Endothelial cell of umbilical vein (primary cell): ENCODE measurements around the gene IRF2. TPM values are rescaled to one million over a fixed set of nuclear protein-coding genes. Genes with fewer than 3 reads are reported as not detected.

Experiments used
- BruUV-seq: library from RNA; stranded (reverse); fragments of 400-500 nt; replicated peaks from 2 replicates; lab custom pipeline; 2021; lab: Mats Ljungman, UMichigan
- CTCF ChIA-PET: fragments of 300-600, 350-600 bp; sonication (Branson Sonifier 250); formaldehyde crosslinking; loops from one replicate; lab custom pipeline; 2021; ENCODE audit warnings: antibody characterized with exemption, inconsistent platforms; lab: Charles Lee
- POLR2A ChIA-PET: fragments of 300-600, 350-600 bp; sonication (Branson Sonifier 250); formaldehyde crosslinking; loops from one replicate; lab custom pipeline; 2021; ENCODE audit warnings: antibody characterized with exemption, inconsistent platforms; lab: Charles Lee
- DNase-seq: peaks from one replicate; pipeline ENCODE4 v3.0.0-alpha.2; 2011; ENCODE audit warnings: low read depth, low spot score
- FAIRE-seq: peaks from 2 replicates; lab custom pipeline; 2011; peaks lifted over from hg19 to GRCh38; lab: Jason Lieb, UNC
- H2AFZ ChIP-seq: 2 replicates; pipeline ENCODE4 v1.6.0; 2012; ENCODE audit warnings: low read depth, low read length, control low read depth, inconsistent platforms
- H3K27ac ChIP-seq: 2 replicates; pipeline ENCODE4 v1.5.1; 2011; ENCODE audit warnings: low read depth, mild to moderate bottlenecking, control low read depth, low read length, moderate library complexity; ENCODE audit not compliant: insufficient read depth
- H3K27me3 ChIP-seq, 2 experiments: 2 replicates each; pipeline versions ENCODE4 v1.6.0 to v1.6.1; 2011; ENCODE audit warnings: low read length in 2 of 2, mixed read lengths in 1 of 2; ENCODE audit not compliant: control insufficient read depth in 2 of 2, insufficient read depth in 2 of 2
- H3K36me3 ChIP-seq, 2 experiments: 2 replicates in 1 of 2; 3 replicates in 1 of 2; pipeline ENCODE4 v1.5.1; 2011; ENCODE audit warnings: low read length in 2 of 2, mild to moderate bottlenecking in 1 of 2, moderate library complexity in 1 of 2; ENCODE audit not compliant: control insufficient read depth in 2 of 2, insufficient read depth in 2 of 2; ENCODE audit errors: extremely low read depth in 1 of 2
- H3K4me1 ChIP-seq: 3 replicates; pipeline ENCODE4 v1.5.1; 2011; ENCODE audit warnings: mild to moderate bottlenecking, low read length; ENCODE audit not compliant: control insufficient read depth, insufficient read depth; ENCODE audit errors: extremely low read depth
- H3K4me2 ChIP-seq: 2 replicates; pipeline ENCODE4 v1.6.1; 2011; ENCODE audit warnings: low read length, control low read depth, mixed read lengths; ENCODE audit not compliant: insufficient read depth
- H3K4me3 ChIP-seq, 3 experiments: fragments of 200-600 bp in 1 of 3; sonication (generic), shearing (Covaris generic) in 1 of 3; replicated peaks in 1 of 3; 2 replicates each; pipeline ENCODE4 v1.5.1; 2011 to 2016; ENCODE audit warnings: control low read depth in 3 of 3, low read length in 3 of 3, mild to moderate bottlenecking in 2 of 3, inconsistent platforms in 1 of 3, low read depth in 1 of 3, moderate library complexity in 1 of 3; ENCODE audit not compliant: insufficient read depth in 1 of 3
- H3K79me2 ChIP-seq: 2 replicates; pipeline ENCODE4 v1.6.0; 2012; ENCODE audit warnings: low read length, inconsistent platforms; ENCODE audit not compliant: control insufficient read depth, insufficient read depth
- H3K9ac ChIP-seq: replicated peaks from 2 replicates; pipeline ENCODE3; 2011; ENCODE audit warnings: low read length, control low read depth; ENCODE audit not compliant: insufficient read depth; ENCODE audit errors: extremely low read depth
- H3K9me1 ChIP-seq: replicated peaks from 3 replicates; pipeline ENCODE4 v1.6.0; 2011; ENCODE audit warnings: mild to moderate bottlenecking, low read length; ENCODE audit not compliant: control insufficient read depth, insufficient read depth; ENCODE audit errors: extremely low read depth
- H3K9me3 ChIP-seq: replicated peaks from 2 replicates; pipeline ENCODE4 v1.5.1; 2012; ENCODE audit warnings: low read length, inconsistent platforms; ENCODE audit not compliant: control insufficient read depth, insufficient read depth
- H4K20me1 ChIP-seq: replicated peaks from 2 replicates; pipeline ENCODE3; 2011; ENCODE audit warnings: mild to moderate bottlenecking, low read length; ENCODE audit not compliant: control insufficient read depth, insufficient read depth; ENCODE audit errors: extremely low read depth
- EZH2 ChIP-seq: IDR thresholded peaks from 2 replicates; pipeline ENCODE4 v1.6.1; 2012; ENCODE audit warnings: borderline replicate concordance, low read depth, mild to moderate bottlenecking, moderate library complexity, low read length, inconsistent platforms; ENCODE audit not compliant: severe bottlenecking
- FOS ChIP-seq: IDR thresholded peaks from 2 replicates; pipeline ENCODE4 v1.6.1; 2011; ENCODE audit warnings: mild to moderate bottlenecking, low read length, moderate library complexity, borderline replicate concordance; ENCODE audit not compliant: insufficient read depth
- GATA2 ChIP-seq: IDR thresholded peaks from 2 replicates; pipeline ENCODE4 v1.7.0; 2011; ENCODE audit warnings: low read depth, mild to moderate bottlenecking, moderate library complexity, mixed read lengths, low read length; ENCODE audit not compliant: insufficient read length, insufficient read depth
- JUN ChIP-seq: IDR thresholded peaks from 2 replicates; pipeline ENCODE4 v1.6.1; 2011; ENCODE audit warnings: borderline replicate concordance, low read depth; ENCODE audit not compliant: insufficient read length, insufficient read depth
- MYC ChIP-seq: IDR thresholded peaks from one replicate; pipeline ENCODE4 v1.6.1; 2011; ENCODE audit warnings: mild to moderate bottlenecking, low read depth, low read length
- POLR2A ChIP-seq: IDR thresholded peaks from 2 replicates; pipeline ENCODE4 v1.6.1; 2012; ENCODE audit warnings: low read depth, mild to moderate bottlenecking, control low read depth, low read length
- POLR2AphosphoS5 ChIP-seq: IDR thresholded peaks from 2 replicates; pipeline ENCODE4 v1.6.1; 2012; ENCODE audit warnings: low read depth, mild to moderate bottlenecking, control low read depth, low read length, moderate library complexity; ENCODE audit not compliant: insufficient read depth
- dilution Hi-C: fragments of 300-500 bp; cut with MboI; formaldehyde crosslinking; loops from one replicate; pipeline ENCODE4 v1.15.0; 2019; ENCODE audit warnings: low sequenced_read_pairs; ENCODE audit not compliant: extremely low pct_ligation_motif_present
- intact Hi-C: fragments of 100-400 bp; cut with micrococcal nuclease; formaldehyde crosslinking; loops from one replicate; pipeline ENCODE4 v1.10.0; 2022
- polyA plus RNA-seq, 4 experiments: library from polyadenylated mRNA; depleted of rRNA in 3 of 4; stranded (reverse) in 3 of 4; unstranded in 1 of 4; fragments of >200 nt; gene quantifications; 2 replicates each; pipeline versions ENCODE4 v1.2.1 to v1.2.3, GENCODE V29; 2011 to 2012; ENCODE audit warnings: missing spikeins in 1 of 4
- total RNA-seq: library from RNA; stranded (reverse); gene quantifications from 2 replicates; pipeline ENCODE4 v1.2.3, GENCODE V29; 2021
- TF ChIP-seq, protein P1 (sequence below): IDR thresholded peaks from 2 replicates; pipeline ENCODE4 v1.6.1; 2011; ENCODE audit not compliant: insufficient read depth, insufficient read length
- TF ChIP-seq, protein P2 (sequence below), 2 donors: IDR thresholded peaks; 1 replicate in 1 of 2; 2 replicates in 1 of 2; pipeline ENCODE4 v1.5.1; 2011; ENCODE audit warnings: low read length in 2 of 2, mild to moderate bottlenecking in 2 of 2, moderate library complexity in 2 of 2, control low read depth in 1 of 2, inconsistent platforms in 1 of 2, low read depth in 1 of 2; ENCODE audit not compliant: insufficient read depth in 1 of 2; ENCODE audit errors: extremely low read depth in 1 of 2

IRF2 gene
- total and polyA plus RNA-seq, 2 donors (not counting 3 experiments of a cell fraction or from before 2014, with no cell fraction given), result 26.9 to 27.6 TPM

DNA sequence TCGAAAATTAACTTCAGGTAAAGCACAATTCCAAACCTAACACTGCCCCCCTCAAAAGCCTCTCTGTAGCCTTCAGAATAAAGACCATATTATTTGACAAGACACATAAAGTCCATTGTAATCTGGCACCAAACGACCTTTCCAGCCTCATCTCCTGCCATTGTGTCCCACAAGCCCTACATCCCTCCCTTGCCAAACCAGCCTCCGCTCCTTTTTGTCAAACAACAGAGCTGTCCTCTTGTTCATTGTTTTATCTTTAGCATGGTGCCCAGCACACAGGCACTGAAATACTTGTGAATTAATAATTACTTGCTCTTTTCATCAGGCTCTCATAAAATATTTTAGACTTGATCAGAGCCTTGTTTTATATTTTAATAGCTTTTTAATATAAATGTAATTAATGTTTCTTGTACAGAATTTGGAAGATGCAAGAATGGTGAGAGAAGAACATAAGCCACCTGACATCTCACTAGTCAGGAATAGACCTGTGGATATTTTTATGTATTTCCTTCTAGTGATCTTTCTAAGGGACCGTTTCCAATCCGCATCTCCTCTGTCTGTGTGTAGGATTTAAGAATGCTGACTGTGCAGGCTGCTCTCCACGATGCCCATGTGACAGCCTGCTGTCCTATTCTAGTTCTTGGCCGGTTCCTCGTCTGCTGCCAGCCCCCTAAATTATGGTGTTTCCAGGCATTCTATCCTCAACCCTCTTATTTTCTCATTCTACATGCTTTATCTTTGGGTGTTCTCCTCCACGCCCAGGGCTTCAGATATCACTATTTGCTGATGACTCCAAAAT is 3.0 kb upstream of the IRF2 start:
- H3K4me1 ChIP-seq, result peaks cover 17% of the 10 kb centered on the region
- dilution Hi-C loops (no loop called here), intact Hi-C loops (loop anchor here (10.0 kb wide), 1 partner anchor 347 kb away; the partner anchor contains the start of gene ACSL1)
- H3K4me3 ChIP-seq, result no peak overlapping the region
- BruUV-seq, result no TSS peak
- DNase-seq, result no peak
- TF ChIP-seq POLR2A, result no peak
- TF ChIP-seq, protein P1, sequence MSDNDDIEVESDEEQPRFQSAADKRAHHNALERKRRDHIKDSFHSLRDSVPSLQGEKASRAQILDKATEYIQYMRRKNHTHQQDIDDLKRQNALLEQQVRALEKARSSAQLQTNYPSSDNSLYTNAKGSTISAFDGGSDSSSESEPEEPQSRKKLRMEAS, result no peak
- no peak for TF ChIP-seq GATA2
- TF ChIP-seq, protein P2, sequence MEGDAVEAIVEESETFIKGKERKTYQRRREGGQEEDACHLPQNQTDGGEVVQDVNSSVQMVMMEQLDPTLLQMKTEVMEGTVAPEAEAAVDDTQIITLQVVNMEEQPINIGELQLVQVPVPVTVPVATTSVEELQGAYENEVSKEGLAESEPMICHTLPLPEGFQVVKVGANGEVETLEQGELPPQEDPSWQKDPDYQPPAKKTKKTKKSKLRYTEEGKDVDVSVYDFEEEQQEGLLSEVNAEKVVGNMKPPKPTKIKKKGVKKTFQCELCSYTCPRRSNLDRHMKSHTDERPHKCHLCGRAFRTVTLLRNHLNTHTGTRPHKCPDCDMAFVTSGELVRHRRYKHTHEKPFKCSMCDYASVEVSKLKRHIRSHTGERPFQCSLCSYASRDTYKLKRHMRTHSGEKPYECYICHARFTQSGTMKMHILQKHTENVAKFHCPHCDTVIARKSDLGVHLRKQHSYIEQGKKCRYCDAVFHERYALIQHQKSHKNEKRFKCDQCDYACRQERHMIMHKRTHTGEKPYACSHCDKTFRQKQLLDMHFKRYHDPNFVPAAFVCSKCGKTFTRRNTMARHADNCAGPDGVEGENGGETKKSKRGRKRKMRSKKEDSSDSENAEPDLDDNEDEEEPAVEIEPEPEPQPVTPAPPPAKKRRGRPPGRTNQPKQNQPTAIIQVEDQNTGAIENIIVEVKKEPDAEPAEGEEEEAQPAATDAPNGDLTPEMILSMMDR (IDR thresholded peaks at IDR 0.05; ENCODE audit: extremely low read depth in 1 of 2, insufficient read depth in 1 of 2, low read depth in 1 of 2, low read length in 2 of 2), result no peak
- no peak for TF ChIP-seq POLR2AphosphoS5
- no peak for TF ChIP-seq MYC
- TF ChIP-seq JUN, result no peak
- TF ChIP-seq FOS, result no peak
- no peak for TF ChIP-seq EZH2
- ChIA-PET CTCF (no interaction called here), POLR2A (no interaction called here)
- no peak overlapping the region for H2AFZ ChIP-seq
- H3K4me2 ChIP-seq, result no peak overlapping the region
- no peaks in the 10 kb centered on the region for H3K9me3 ChIP-seq
- peaks cover 20% of the 10 kb centered on the region for H3K79me2 ChIP-seq
- no peaks in the 10 kb centered on the region for H3K36me3 ChIP-seq
- no peaks in the 10 kb centered on the region for H4K20me1 ChIP-seq
- H3K27ac ChIP-seq, result no peak overlapping the region
- H3K27me3 ChIP-seq, result no peaks in the 10 kb centered on the region
- no peaks in the 10 kb centered on the region for H3K9me1 ChIP-seq
- peak; percentile 26 for FAIRE-seq
- no peak overlapping the region for H3K9ac ChIP-seq
